ENCODE results near the gene UQCC2.

The UQCC2 gene

GRCh38 chr6:33676416-33677142, 34.9 kb downstream of the UQCC2 start:
- no peak for DNase-seq (ENCODE audit: low read depth in 2 of 2)

GRCh38 chr6:33675968-33676367, 35.5 kb downstream of the UQCC2 start:
- DNase-seq (ENCODE audit: low read depth in 2 of 2) = no peak

GRCh38 chr6:33673851-33674250, 37.6 kb downstream of the UQCC2 start:
- no peak for DNase-seq (ENCODE audit: low read depth in 2 of 2)

GRCh38 chr6:33672808-33673207, 38.7 kb downstream of the UQCC2 start:
- DNase-seq (ENCODE audit: low read depth in 2 of 2) = no peak

GRCh38 chr6:33671744-33672072, 39.8 kb downstream of the UQCC2 start:
- DNase-seq (ENCODE audit: low read depth in 2 of 2) = no peak

GRCh38 chr6:33670971-33671743, 40.3 kb downstream of the UQCC2 start:
- no peak for DNase-seq (ENCODE audit: low read depth in 2 of 2)

- no peak for DNase-seq (ENCODE audit: low read depth in 2 of 2)
Measured at GRCh38 chr6:33670086-33670660, 41.3 kb downstream of the UQCC2 start.

GRCh38 chr6:33668914-33669313, 42.6 kb downstream of the UQCC2 start:
- DNase-seq (ENCODE audit: low read depth in 2 of 2) = peak; percentile 16 to 20

GRCh38 chr6:33668328-33668727, 43.2 kb downstream of the UQCC2 start:
- no peak for DNase-seq (ENCODE audit: low read depth in 2 of 2)

GRCh38 chr6:33667776-33668175, 43.7 kb downstream of the UQCC2 start:
- DNase-seq (ENCODE audit: low read depth in 2 of 2) = no peak

- DNase-seq (ENCODE audit: low read depth in 2 of 2) = no peak
Measured at GRCh38 chr6:33667072-33667471, 44.4 kb downstream of the UQCC2 start.

GRCh38 chr6:33665957-33666356, 45.5 kb downstream of the UQCC2 start:
- no peak for DNase-seq (ENCODE audit: low read depth in 2 of 2)

- DNase-seq (ENCODE audit: low read depth in 2 of 2) = no peak
Measured at GRCh38 chr6:33664506-33665057, 46.9 kb downstream of the UQCC2 start.

- DNase-seq (ENCODE audit: low read depth in 2 of 2) = no peak
Measured at GRCh38 chr6:33663727-33664449, 47.6 kb downstream of the UQCC2 start.

GRCh38 chr6:33663028-33663427, 48.5 kb downstream of the UQCC2 start:
- no peak for DNase-seq (ENCODE audit: low read depth in 2 of 2)

- DNase-seq (ENCODE audit: low read depth in 2 of 2) = no peak
Measured at GRCh38 chr6:33662318-33662717, 49.2 kb downstream of the UQCC2 start.

GRCh38 chr6:33661106-33661838, 50.2 kb downstream of the UQCC2 start:
- no peak for DNase-seq (ENCODE audit: low read depth in 2 of 2)

- no peak for DNase-seq (ENCODE audit: low read depth in 2 of 2)
Measured at GRCh38 chr6:33659986-33660385, 51.5 kb downstream of the UQCC2 start.

- no peak for DNase-seq (ENCODE audit: low read depth in 2 of 2)
Measured at GRCh38 chr6:33658982-33659689, 52.4 kb downstream of the UQCC2 start.

- DNase-seq (ENCODE audit: low read depth in 2 of 2) = no peak
Measured at GRCh38 chr6:33656844-33657243, 54.7 kb downstream of the UQCC2 start.

Measured in activated CD4-positive, alpha-beta T cell treated with anti-CD3 and anti-CD28 coated beads for 24 hours (primary cell).